Sigmoid colon (tissue), 4 donors: ENCODE measurements around the gene SLC38A8.

Experiments
- EP300 ChIP-seq, 4 donors: sonication (generic); formaldehyde crosslinking; IDR thresholded peaks; one replicate each; pipeline ENCODE4 v1.6.1; 2017; ENCODE audit warnings: antibody characterized with exemption in 4 of 4
- POLR2A ChIP-seq, 2 donors: fragments of 450-650 bp; IDR thresholded peaks; one replicate each; pipeline ENCODE4 v1.6.1; 2016; ENCODE audit warnings: antibody characterized with exemption in 2 of 2, mild to moderate bottlenecking in 2 of 2, moderate library complexity in 2 of 2
- POLR2AphosphoS5 ChIP-seq, 4 donors: sonication (generic); formaldehyde crosslinking; IDR thresholded peaks; one replicate each; pipeline ENCODE4 v1.6.1; 2017; ENCODE audit warnings: antibody characterized with exemption in 4 of 4
- TF ChIP-seq, protein P1 (sequence below), 4 experiments: fragments of 450-650 bp in 3 of 4; fragments of 200-600 bp in 1 of 4; IDR thresholded peaks; one replicate each; pipeline ENCODE4 v1.5.1; 2016 to 2019; ENCODE audit warnings: antibody characterized with exemption in 4 of 4, mild to moderate bottlenecking in 3 of 4, moderate library complexity in 2 of 4

DNA sequence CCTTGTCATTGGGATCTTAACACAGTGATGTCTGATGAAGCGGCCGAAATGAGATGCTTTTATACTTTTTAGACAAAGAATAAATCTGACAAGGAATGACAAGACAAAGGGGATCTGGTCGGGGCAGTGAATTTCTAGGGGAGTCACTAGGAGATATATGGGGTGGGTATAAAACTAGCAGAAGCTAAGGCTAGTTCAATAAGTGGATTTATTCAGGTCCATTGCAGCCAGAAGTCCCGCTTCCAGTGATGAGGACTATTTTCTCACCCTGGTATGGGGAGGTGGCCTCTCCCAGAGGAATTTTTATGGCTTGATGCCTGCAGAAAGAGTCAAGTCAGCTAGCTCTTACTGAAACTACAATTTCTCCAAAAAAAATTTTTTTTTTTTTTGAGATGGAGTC is 23.9 kb downstream of the SLC38A8 start:
- TF ChIP-seq, protein P1, sequence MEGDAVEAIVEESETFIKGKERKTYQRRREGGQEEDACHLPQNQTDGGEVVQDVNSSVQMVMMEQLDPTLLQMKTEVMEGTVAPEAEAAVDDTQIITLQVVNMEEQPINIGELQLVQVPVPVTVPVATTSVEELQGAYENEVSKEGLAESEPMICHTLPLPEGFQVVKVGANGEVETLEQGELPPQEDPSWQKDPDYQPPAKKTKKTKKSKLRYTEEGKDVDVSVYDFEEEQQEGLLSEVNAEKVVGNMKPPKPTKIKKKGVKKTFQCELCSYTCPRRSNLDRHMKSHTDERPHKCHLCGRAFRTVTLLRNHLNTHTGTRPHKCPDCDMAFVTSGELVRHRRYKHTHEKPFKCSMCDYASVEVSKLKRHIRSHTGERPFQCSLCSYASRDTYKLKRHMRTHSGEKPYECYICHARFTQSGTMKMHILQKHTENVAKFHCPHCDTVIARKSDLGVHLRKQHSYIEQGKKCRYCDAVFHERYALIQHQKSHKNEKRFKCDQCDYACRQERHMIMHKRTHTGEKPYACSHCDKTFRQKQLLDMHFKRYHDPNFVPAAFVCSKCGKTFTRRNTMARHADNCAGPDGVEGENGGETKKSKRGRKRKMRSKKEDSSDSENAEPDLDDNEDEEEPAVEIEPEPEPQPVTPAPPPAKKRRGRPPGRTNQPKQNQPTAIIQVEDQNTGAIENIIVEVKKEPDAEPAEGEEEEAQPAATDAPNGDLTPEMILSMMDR (IDR thresholded peaks at IDR 0.05) = no peak
- TF ChIP-seq POLR2A (IDR thresholded peaks at IDR 0.05) (no peak), POLR2AphosphoS5 (IDR thresholded peaks at IDR 0.05) (no peak), EP300 (IDR thresholded peaks at IDR 0.05) (no peak)
